CD4-positive, alpha-beta T cell treated with Interleukin-1 beta for 1 hour (primary cell): ENCODE data around the gene SMPX.
A peak's percentile ranks its signal among the peaks of the same experiment; 100 is the strongest.
"Not testable (repeated sequence)": the region's sequence is repeated elsewhere in the genome, so short reads cannot be mapped to it uniquely, and the experiment has no call there.

Source experiments
- DNase-seq, 2 donors: peaks; one replicate each; pipeline ENCODE4 v3.0.0-alpha.2; 2020 to 2022

SMPX gene

GRCh38 chrX:21757960-21758359 lies at the start of gene SMPX:
Gene SMPX, minus strand, starts transcription at chrX:21758116. Its CDS starts 3,826 bp downstream, at chrX:21754290.
- DNase-seq = no peak

GRCh38 chrX:21806691-21807090 lies 48.8 kb upstream of the SMPX start:
- no peak for DNase-seq

GRCh38 chrX:21802839-21803238 lies 44.9 kb upstream of the SMPX start:
- no peak for DNase-seq

- DNase-seq = no peak
These were observed 44.2 kb upstream of the SMPX start for GRCh38 chrX:21802054-21802670.

- DNase-seq = no peak
These were observed 42.4 kb upstream of the SMPX start for GRCh38 chrX:21800344-21800770.

GRCh38 chrX:21799767-21800166 lies 41.9 kb upstream of the SMPX start:
- no peak for DNase-seq

GRCh38 chrX:21798677-21799219 lies 40.8 kb upstream of the SMPX start:
- DNase-seq = no peak

- DNase-seq = no peak
These were observed 24.1 kb upstream of the SMPX start for GRCh38 chrX:21781976-21782375.

- no peak for DNase-seq
These were observed 23.6 kb upstream of the SMPX start for GRCh38 chrX:21781525-21781924.

GRCh38 chrX:21779095-21779494 lies 21.2 kb upstream of the SMPX start:
- DNase-seq = no peak

GRCh38 chrX:21778236-21778635 lies 20.3 kb upstream of the SMPX start:
- no peak for DNase-seq

GRCh38 chrX:21775128-21775527 lies 17.2 kb upstream of the SMPX start:
- DNase-seq = not testable (repeated sequence)

- peak in 1 of 2 donors; percentile 1 for DNase-seq
These were observed 15.1 kb upstream of the SMPX start for GRCh38 chrX:21773036-21773435.

GRCh38 chrX:21770631-21771321 lies 12.9 kb upstream of the SMPX start:
- no peak for DNase-seq

- no peak for DNase-seq
These were observed 8.2 kb upstream of the SMPX start for GRCh38 chrX:21766101-21766500.

- no peak for DNase-seq
These were observed 6.1 kb upstream of the SMPX start for GRCh38 chrX:21764008-21764407.

- no peak for DNase-seq
These were observed 572 bp upstream of the SMPX start for GRCh38 chrX:21758488-21758887.

- DNase-seq = no peak
These were observed 959 bp downstream of the SMPX start for GRCh38 chrX:21756785-21757529.

GRCh38 chrX:21749924-21750323 lies 8.0 kb downstream of the SMPX start:
- no peak for DNase-seq

- DNase-seq = no peak
These were observed 9.7 kb downstream of the SMPX start for GRCh38 chrX:21748235-21748634.

- DNase-seq = no peak
These were observed 10.4 kb downstream of the SMPX start for GRCh38 chrX:21747558-21747957.

GRCh38 chrX:21745756-21746155 lies 12.2 kb downstream of the SMPX start:
- peak; percentile 4 to 20 for DNase-seq

- DNase-seq = no peak
These were observed 13.2 kb downstream of the SMPX start for GRCh38 chrX:21744721-21745120.

GRCh38 chrX:21744060-21744459 lies 13.9 kb downstream of the SMPX start:
- no peak for DNase-seq
